SK-N-SH treated with all-trans-retinoic acid at 6 μM for 48 hours (cell line): ENCODE data around the gene PTPN6.

Source experiments
- BACH2 ChIP-seq: fragments of 250-450 bp; sonication (Bioruptor Pico); IDR thresholded peaks from 2 replicates; pipeline ENCODE4 v1.9.0; 2021; ENCODE audit warnings: mild to moderate bottlenecking, borderline replicate concordance
- CREB5 ChIP-seq: fragments of 250-450 bp; sonication (Bioruptor Pico); IDR thresholded peaks from 2 replicates; pipeline ENCODE4 v1.5.1; 2020; ENCODE audit warnings: low read depth, mild to moderate bottlenecking, moderate library complexity
- CSDC2 ChIP-seq: fragments of 250-450 bp; sonication (Bioruptor Pico); IDR thresholded peaks from 2 replicates; pipeline ENCODE4 v1.5.0; 2020; ENCODE audit warnings: mild to moderate bottlenecking, moderate library complexity
- ISL1 ChIP-seq: fragments of 250-450 bp; sonication (Bioruptor Pico); IDR thresholded peaks from 2 replicates; pipeline ENCODE4 v2.1.2; 2022; ENCODE audit warnings: mild to moderate bottlenecking, moderate library complexity
- OSR1 ChIP-seq: fragments of 250-450 bp; sonication (Bioruptor Pico); IDR thresholded peaks from 2 replicates; pipeline ENCODE4 v1.8.0; 2022; ENCODE audit warnings: moderate library complexity, mild to moderate bottlenecking, inconsistent platforms
- PATZ1 ChIP-seq: fragments of 250-450 bp; sonication (Bioruptor Pico); IDR thresholded peaks from 2 replicates; pipeline ENCODE4 v1.8.0; 2020; ENCODE audit warnings: mild to moderate bottlenecking, moderate library complexity, borderline replicate concordance
- PPARA ChIP-seq: fragments of 250-450 bp; sonication (Bioruptor Pico); IDR thresholded peaks from 2 replicates; pipeline ENCODE4 v1.5.0; 2020; ENCODE audit warnings: mild to moderate bottlenecking, borderline replicate concordance
- ZNF565 ChIP-seq: fragments of 450-650 bp; formaldehyde crosslinking; conservative IDR thresholded peaks from 2 replicates; pipeline ENCODE4 v1.5.0; 2020; ENCODE audit warnings: low read depth, mild to moderate bottlenecking, moderate library complexity
- ZNF70 ChIP-seq: fragments of 450-650 bp; formaldehyde crosslinking; IDR thresholded peaks from 2 replicates; pipeline ENCODE4 v1.5.0; 2020; ENCODE audit warnings: mild to moderate bottlenecking, moderate library complexity
- ZNF8 ChIP-seq: fragments of 450-650 bp; formaldehyde crosslinking; IDR thresholded peaks from 2 replicates; pipeline ENCODE4 v1.5.0; 2020; ENCODE audit warnings: mild to moderate bottlenecking, moderate library complexity

GRCh38 chr12:6963016-6963731, 12.0 kb downstream of the PTPN6 start:
- TF ChIP-seq ZNF8 (CRISPR knock-in tag) (no peak), ZNF565 (CRISPR knock-in tag) (no peak), PATZ1 (CRISPR knock-in tag) (no peak), PPARA (no peak), ZNF70 (CRISPR knock-in tag) (no peak), OSR1 (CRISPR knock-in tag) (no peak), CSDC2 (no peak), BACH2 (CRISPR knock-in tag) (no peak), ISL1 (CRISPR knock-in tag) (no peak), CREB5 (no peak)
